Naive thymus-derived CD4-positive, alpha-beta T cell (primary cell): Measurements from ENCODE around the gene LPO. TPM values are rescaled to one million over a fixed set of nuclear protein-coding genes. Genes with fewer than 3 reads are reported as not detected.

ENCODE experiments used
- ATAC-seq: fragments of 150-1000 bp; cut with Tn5 transposase; 2 replicates; pipeline ENCODE4 v1.10.0; 2021; ENCODE audit warnings: mild to moderate bottlenecking, moderate library complexity
- CTCF ChIA-PET: fragments of 350-600 bp; sonication (Branson Sonifier 250); formaldehyde crosslinking; loops from one replicate; lab custom pipeline; 2021; ENCODE audit warnings: antibody characterized with exemption; lab: Charles Lee
- POLR2A ChIA-PET: fragments of 350-600 bp; sonication (Branson Sonifier 250); formaldehyde crosslinking; loops from one replicate; lab custom pipeline; 2021; ENCODE audit warnings: antibody characterized with exemption, inconsistent platforms; lab: Charles Lee
- DNase-seq, 9 donors: peaks; one replicate each; pipeline versions ENCODE4 v3.0.0 to v3.0.0-alpha.2; 2020 to 2022; ENCODE audit warnings: mixed read lengths in 1 of 9
- H3K27ac ChIP-seq: one replicate; pipeline ENCODE4 v1.7.0; 2013; ENCODE audit warnings: mild to moderate bottlenecking, low read depth, low read length, moderate library complexity
- H3K27me3 ChIP-seq, 2 donors: one replicate each; pipeline ENCODE4 v1.7.0; 2013; ENCODE audit warnings: low read length in 2 of 2, mild to moderate bottlenecking in 2 of 2, moderate library complexity in 2 of 2; ENCODE audit not compliant: control insufficient read depth in 2 of 2, insufficient read depth in 2 of 2
- H3K36me3 ChIP-seq, 3 experiments: 1 replicate in 2 of 3; 2 replicates in 1 of 3; pipeline ENCODE4 v1.7.0; 2013; ENCODE audit warnings: low read length in 3 of 3, mild to moderate bottlenecking in 3 of 3, moderate library complexity in 1 of 3; ENCODE audit not compliant: insufficient read depth in 3 of 3, control insufficient read depth in 2 of 3
- H3K4me1 ChIP-seq, 2 donors: one replicate each; pipeline ENCODE4 v1.7.0; 2013; ENCODE audit warnings: low read length in 2 of 2, mild to moderate bottlenecking in 2 of 2, moderate library complexity in 1 of 2; ENCODE audit not compliant: control insufficient read depth in 2 of 2, insufficient read depth in 2 of 2
- H3K4me3 ChIP-seq: 2 replicates; pipeline ENCODE4 v1.7.0; 2013; ENCODE audit warnings: mild to moderate bottlenecking, low read length
- H3K9me3 ChIP-seq, 3 experiments: 1 replicate in 2 of 3; 2 replicates in 1 of 3; pipeline ENCODE4 v1.7.0; 2013; ENCODE audit warnings: low read length in 3 of 3; ENCODE audit not compliant: control insufficient read depth in 2 of 3
- H3K27ac Mint-ChIP-seq, 9 donors: one replicate each; pipeline ENCODE4 v1.8.0; 2020 to 2022; ENCODE audit warnings: mixed read lengths in 9 of 9, mild to moderate bottlenecking in 8 of 9, moderate library complexity in 5 of 9, inconsistent platforms in 2 of 9
- H3K27me3 Mint-ChIP-seq, 5 donors: one replicate each; pipeline ENCODE4 v1.8.0; 2021 to 2022; ENCODE audit warnings: mixed read lengths in 5 of 5, mild to moderate bottlenecking in 1 of 5
- H3K36me3 Mint-ChIP-seq, 5 donors: one replicate each; pipeline ENCODE4 v1.8.0; 2020 to 2022; ENCODE audit warnings: mixed read lengths in 5 of 5, mild to moderate bottlenecking in 3 of 5, inconsistent platforms in 1 of 5
- H3K4me1 Mint-ChIP-seq, 7 donors: one replicate each; pipeline ENCODE4 v1.8.0; 2020 to 2022; ENCODE audit warnings: mixed read lengths in 7 of 7, mild to moderate bottlenecking in 3 of 7, inconsistent platforms in 1 of 7
- H3K4me3 Mint-ChIP-seq, 10 donors: one replicate each; pipeline ENCODE4 v1.8.0; 2020 to 2022; ENCODE audit warnings: mild to moderate bottlenecking in 10 of 10, mixed read lengths in 10 of 10, moderate library complexity in 6 of 10, inconsistent platforms in 2 of 10
- H3K9me3 Mint-ChIP-seq, 11 donors: one replicate each; pipeline ENCODE4 v1.8.0; 2020 to 2022; ENCODE audit warnings: mixed read lengths in 11 of 11, mild to moderate bottlenecking in 4 of 11, inconsistent platforms in 1 of 11, moderate library complexity in 1 of 11
- intact Hi-C, 2 donors: fragments of 100-400 bp; cut with micrococcal nuclease; formaldehyde crosslinking; loops; one replicate each; pipeline ENCODE4 v1.15.1; 2023
- polyA plus RNA-seq, 2 donors: library from polyadenylated mRNA; unstranded; fragments of 300-500 nt; fragmentation: Illumina TruSeq; gene quantifications; one replicate each; pipeline ENCODE4 v1.2.3, GENCODE V29; 2021
- total RNA-seq, 6 experiments: library from RNA in 5 of 6; stranded (reverse) in 5 of 6; gene quantifications; 1 replicate in 5 of 6; 2 replicates in 1 of 6; pipeline ENCODE4 v1.2.3 and lab custom pipeline; 2021 to 2026

LPO gene
- total and polyA plus RNA-seq, 7 experiments from 2014 or later = 0.13 to 0.15 TPM; not detected in 5

DNA sequence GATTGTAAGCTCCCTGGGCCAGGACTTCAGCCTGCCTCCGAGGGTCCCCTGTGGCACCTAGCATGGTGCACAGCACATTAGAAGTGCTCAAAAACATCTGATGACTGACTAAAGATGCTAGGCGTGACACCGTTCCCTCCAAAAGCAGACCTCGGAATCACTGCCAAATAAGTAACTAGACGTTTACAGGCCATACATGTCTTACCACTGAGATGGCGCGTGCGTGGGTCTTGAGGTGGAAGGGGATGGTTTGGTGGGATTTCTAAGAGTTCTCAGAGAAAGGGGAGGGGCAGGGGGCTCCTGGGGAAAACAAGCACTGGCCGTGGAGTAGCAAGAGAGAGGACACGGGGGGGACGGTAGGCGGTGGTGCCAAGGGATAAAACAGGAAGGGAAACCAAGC lies 29.9 kb downstream of the LPO start:
- Mint-ChIP-seq H3K27ac (no peak overlapping the region), H3K4me3 (no peak overlapping the region), H3K4me1 (no peaks in the 10 kb centered on the region), H3K9me3 (peaks cover 0 to 2% (median 0%) of the 10 kb centered on the region in 11 donors), H3K27me3 (peaks cover 24 to 39% (median 31%) of the 10 kb centered on the region in 5 donors), H3K36me3 (no peaks in the 10 kb centered on the region)
- POLR2A ChIA-PET = no interaction called here
- Histone ChIP-seq H3K9me3 (no peaks in the 10 kb centered on the region), H3K4me1 (no peaks in the 10 kb centered on the region), H3K27ac (no peak overlapping the region), H3K27me3 (peaks cover 0 to 9% of the 10 kb centered on the region in 2 donors), H3K36me3 (no peaks in the 10 kb centered on the region), H3K4me3 (no peak overlapping the region)
- peak in 1 of 9 donors; percentile 8 for DNase-seq
- intact Hi-C loops = no loop called here
- no peak for ATAC-seq
- CTCF ChIA-PET = no interaction called here

GRCh38 chr17:58268774-58269556 lies 30.6 kb downstream of the LPO start:
- ChIA-PET CTCF (no interaction called here), POLR2A (no interaction called here)
- H3K27ac Mint-ChIP-seq = no peak overlapping the region
- Histone ChIP-seq H3K9me3 (no peaks in the 10 kb centered on the region), H3K4me1 (no peaks in the 10 kb centered on the region), H3K4me3 (no peak overlapping the region), H3K27ac (no peak overlapping the region), H3K36me3 (no peaks in the 10 kb centered on the region), H3K27me3 (peaks cover 0 to 9% of the 10 kb centered on the region in 2 donors)
- DNase-seq = peak in 1 of 9 donors; percentile 7
- no peak for ATAC-seq
- peaks cover 0 to 2% (median 0%) of the 10 kb centered on the region in 11 donors for H3K9me3 Mint-ChIP-seq
- peaks cover 19 to 33% (median 26%) of the 10 kb centered on the region in 5 donors for H3K27me3 Mint-ChIP-seq
- no peak overlapping the region for H3K4me3 Mint-ChIP-seq
- H3K36me3 Mint-ChIP-seq = no peaks in the 10 kb centered on the region
- intact Hi-C loops = no loop called here
- H3K4me1 Mint-ChIP-seq = no peaks in the 10 kb centered on the region

- Histone ChIP-seq H3K4me1 (no peaks in the 10 kb centered on the region), H3K4me3 (no peak overlapping the region), H3K9me3 (no peaks in the 10 kb centered on the region), H3K27ac (no peak overlapping the region), H3K36me3 (no peaks in the 10 kb centered on the region), H3K27me3 (peaks cover 0 to 3% of the 10 kb centered on the region in 2 donors)
- intact Hi-C loops = no loop called here
- DNase-seq = no peak
- POLR2A ChIA-PET = no interaction called here
- Mint-ChIP-seq H3K27me3 (peaks cover 12 to 28% (median 19%) of the 10 kb centered on the region in 5 donors), H3K27ac (no peak overlapping the region), H3K4me3 (no peak overlapping the region), H3K36me3 (no peaks in the 10 kb centered on the region), H3K9me3 (peaks cover 0 to 2% (median 0%) of the 10 kb centered on the region in 11 donors), H3K4me1 (no peaks in the 10 kb centered on the region)
- ATAC-seq = no peak
- CTCF ChIA-PET = no interaction called here
These were observed 31.3 kb downstream of the LPO start for GRCh38 chr17:58269557-58270291.

- Mint-ChIP-seq H3K9me3 (peaks cover 0 to 2% (median 0%) of the 10 kb centered on the region in 11 donors), H3K27me3 (peaks cover 7 to 20% (median 12%) of the 10 kb centered on the region in 5 donors), H3K4me1 (peaks cover 0 to 2% (median 0%) of the 10 kb centered on the region in 7 donors), H3K36me3 (no peaks in the 10 kb centered on the region), H3K27ac (peak overlapping the region in 1 of 9 donors; percentile 55), H3K4me3 (no peak overlapping the region)
- POLR2A ChIA-PET = no interaction called here
- no peaks in the 10 kb centered on the region for H3K4me1 ChIP-seq
- no peak overlapping the region for H3K4me3 ChIP-seq
- intact Hi-C loops = no loop called here
- CTCF ChIA-PET = no interaction called here
- no peak overlapping the region for H3K27ac ChIP-seq
- no peaks in the 10 kb centered on the region for H3K9me3 ChIP-seq
- no peaks in the 10 kb centered on the region for H3K27me3 ChIP-seq
- no peaks in the 10 kb centered on the region for H3K36me3 ChIP-seq
- no peak for ATAC-seq
- DNase-seq = no peak
These were observed 32.3 kb downstream of the LPO start for GRCh38 chr17:58270476-58271215.

DNA sequence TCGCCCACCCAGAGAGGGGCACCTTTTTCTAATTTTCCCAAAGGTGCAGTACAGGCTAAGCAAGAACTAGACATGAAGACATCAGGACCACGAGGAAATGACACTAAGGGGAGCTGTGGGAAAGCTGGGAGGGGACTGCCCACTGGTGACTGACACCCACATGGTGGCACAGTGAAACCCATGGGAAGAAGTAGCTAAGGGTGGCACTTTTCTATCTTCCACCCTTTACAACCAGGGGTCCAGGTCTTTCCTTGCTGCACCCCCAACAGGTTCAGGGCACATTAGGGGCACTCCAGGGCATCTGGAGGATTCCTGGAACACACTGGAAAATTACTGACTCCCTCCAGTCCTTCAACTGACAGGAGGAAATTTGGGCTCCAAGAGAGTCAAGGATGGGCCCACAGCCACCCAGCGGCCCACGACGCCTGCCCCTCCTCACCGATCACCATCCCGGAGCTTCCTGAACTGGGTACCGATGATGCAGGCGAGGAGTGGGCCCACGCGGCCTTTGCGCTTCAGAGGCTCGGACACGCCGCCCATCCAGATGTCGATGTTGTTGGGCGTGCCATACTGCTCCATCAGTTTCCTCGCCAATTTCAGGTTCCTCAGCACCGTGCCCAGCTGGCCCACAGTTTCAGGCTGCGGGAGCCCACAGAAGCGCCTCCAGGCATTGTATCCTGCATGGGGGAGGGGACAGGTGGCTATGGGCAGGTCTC lies 33.0 kb downstream of the LPO start:
- Histone ChIP-seq H3K9me3 (no peaks in the 10 kb centered on the region), H3K27me3 (no peaks in the 10 kb centered on the region), H3K36me3 (no peaks in the 10 kb centered on the region), H3K4me1 (no peaks in the 10 kb centered on the region), H3K27ac (no peak overlapping the region), H3K4me3 (no peak overlapping the region)
- H3K4me3 Mint-ChIP-seq = no peak overlapping the region
- peaks cover 0 to 2% (median 0%) of the 10 kb centered on the region in 11 donors for H3K9me3 Mint-ChIP-seq
- intact Hi-C loops = no loop called here
- ChIA-PET POLR2A (no interaction called here), CTCF (interaction anchor here (0.6 kb wide), 1 partner anchor 1329 kb away, joined by 4 read pairs; no protein-coding TSS in a partner anchor)
- ATAC-seq (no peak), DNase-seq (no peak)
- peaks cover 3 to 13% (median 4%) of the 10 kb centered on the region in 5 donors for H3K27me3 Mint-ChIP-seq
- H3K36me3 Mint-ChIP-seq = no peaks in the 10 kb centered on the region
- peaks cover 0 to 2% (median 0%) of the 10 kb centered on the region in 7 donors for H3K4me1 Mint-ChIP-seq
- no peak overlapping the region for H3K27ac Mint-ChIP-seq
